IMR-90 (cell line): Measurements from ENCODE around the gene NR6A1. TPM values are rescaled to one million over a fixed set of nuclear protein-coding genes. Genes with fewer than 3 reads are reported as not detected.

Experiments used
- ATAC-seq: fragments of 200-7000 bp; cut with Tn5 transposase; 2 replicates; pipeline ENCODE4 v1.9.1; 2020; ENCODE audit warnings: low read depth, mild to moderate bottlenecking, moderate library complexity
- BruUV-seq: library from RNA; stranded (reverse); fragments of 400-500 nt; replicated peaks from 2 replicates; lab custom pipeline; 2021; lab: Mats Ljungman, UMichigan
- CTCF ChIA-PET: fragments of 300-600 bp; formaldehyde crosslinking; extraction: SDS; loops from one replicate; lab custom pipeline; 2021; ENCODE audit warnings: antibody characterized with exemption; lab: Yijun Ruan, JAX
- POLR2A ChIA-PET: fragments of 300-600 bp; sonication (Branson Sonifier 250); formaldehyde crosslinking; loops from one replicate; lab custom pipeline; 2022; ENCODE audit warnings: antibody characterized with exemption; ENCODE audit not compliant: unreplicated experiment; lab: Charles Lee
- DNase-seq: peaks from one replicate; pipeline ENCODE4 v3.0.0; 2013
- H2AFZ ChIP-seq: replicated peaks from 2 replicates; pipeline ENCODE3; 2013; ENCODE audit warnings: low read length, mild to moderate bottlenecking; ENCODE audit not compliant: poor library complexity
- H2AK5ac ChIP-seq: 2 replicates; pipeline ENCODE4 v1.6.1; 2013; ENCODE audit warnings: low read depth, low read length, inconsistent platforms
- H2AK9ac ChIP-seq: replicated peaks from 2 replicates; pipeline ENCODE3; 2013; ENCODE audit warnings: mild to moderate bottlenecking, low read depth, low read length, moderate library complexity; ENCODE audit not compliant: poor library complexity
- H2BK120ac ChIP-seq: 2 replicates; pipeline ENCODE4 v1.6.1; 2013; ENCODE audit warnings: low read depth, low read length, inconsistent platforms
- H2BK15ac ChIP-seq: 3 replicates; pipeline ENCODE4 v1.6.1; 2013; ENCODE audit warnings: low read depth, low read length, inconsistent platforms
- H2BK20ac ChIP-seq: 2 replicates; pipeline ENCODE4 v1.6.1; 2013; ENCODE audit warnings: low read depth, mild to moderate bottlenecking, inconsistent platforms, low read length, moderate library complexity
- H2BK5ac ChIP-seq: 2 replicates; pipeline ENCODE4 v1.6.1; 2013; ENCODE audit warnings: mild to moderate bottlenecking, low read depth, low read length, inconsistent platforms; ENCODE audit not compliant: poor library complexity, severe bottlenecking
- H3K14ac ChIP-seq: replicated peaks from 2 replicates; pipeline ENCODE4 v1.6.1; 2013; ENCODE audit warnings: low read depth, low read length, inconsistent platforms
- H3K18ac ChIP-seq: 2 replicates; pipeline ENCODE4 v1.6.1; 2013; ENCODE audit warnings: low read depth, low read length, control low read depth
- H3K23ac ChIP-seq: 2 replicates; pipeline ENCODE4 v1.6.1; 2013; ENCODE audit warnings: low read depth, low read length, inconsistent platforms
- H3K27ac ChIP-seq: 2 replicates; pipeline ENCODE4 v1.5.1; 2013; ENCODE audit warnings: mild to moderate bottlenecking, control low read depth, low read length; ENCODE audit not compliant: insufficient read depth
- H3K27me3 ChIP-seq: 2 replicates; pipeline ENCODE4 v1.6.1; 2013; ENCODE audit warnings: low read length; ENCODE audit not compliant: control insufficient read depth, insufficient read depth
- H3K36me3 ChIP-seq: 2 replicates; pipeline ENCODE4 v1.6.1; 2013; ENCODE audit warnings: low read length, mixed read lengths; ENCODE audit not compliant: control insufficient read depth, insufficient read depth
- H3K4ac ChIP-seq: 2 replicates; pipeline ENCODE4 v1.6.1; 2013; ENCODE audit warnings: low read depth, low read length, inconsistent platforms
- H3K4me1 ChIP-seq: 2 replicates; pipeline ENCODE4 v1.6.1; 2013; ENCODE audit warnings: low read length, mixed read lengths; ENCODE audit not compliant: control insufficient read depth, insufficient read depth
- H3K4me2 ChIP-seq: 2 replicates; pipeline ENCODE4 v1.6.1; 2013; ENCODE audit warnings: low read depth, mild to moderate bottlenecking, control low read depth, low read length, moderate library complexity
- H3K4me3 ChIP-seq: 2 replicates; pipeline ENCODE4 v1.5.1; 2013; ENCODE audit warnings: low read depth, mild to moderate bottlenecking, control low read depth, low read length, moderate library complexity; ENCODE audit not compliant: insufficient read depth
- H3K56ac ChIP-seq: 2 replicates; pipeline ENCODE4 v1.6.1; 2013; ENCODE audit warnings: low read length, inconsistent platforms; ENCODE audit not compliant: insufficient read depth; ENCODE audit errors: extremely low read depth
- H3K79me1 ChIP-seq, 2 experiments: 2 replicates each; pipeline ENCODE4 v1.6.1; 2013; ENCODE audit warnings: low read length in 2 of 2, inconsistent platforms in 1 of 2, low read depth in 1 of 2
- H3K9ac ChIP-seq: 2 replicates; pipeline ENCODE4 v1.6.1; 2013; ENCODE audit warnings: low read depth, low read length, control low read depth
- H3K9me1 ChIP-seq: 2 replicates; pipeline ENCODE4 v1.6.1; 2013; ENCODE audit warnings: low read length, inconsistent platforms; ENCODE audit not compliant: insufficient read depth
- H3K9me3 ChIP-seq: 2 replicates; pipeline ENCODE4 v1.6.1; 2013; ENCODE audit warnings: low read length; ENCODE audit not compliant: control insufficient read depth, insufficient read depth
- H4K20me1 ChIP-seq: 2 replicates; pipeline ENCODE4 v1.6.1; 2013; ENCODE audit warnings: low read length, inconsistent platforms; ENCODE audit not compliant: insufficient read depth
- H4K5ac ChIP-seq: 2 replicates; pipeline ENCODE4 v1.6.1; 2013; ENCODE audit warnings: mild to moderate bottlenecking, low read depth, low read length, control low read depth
- H4K8ac ChIP-seq, 2 experiments: 2 replicates each; pipeline ENCODE4 v1.6.1; 2013; ENCODE audit warnings: low read depth in 2 of 2, low read length in 2 of 2, control low read depth in 1 of 2, inconsistent platforms in 1 of 2
- H4K91ac ChIP-seq: 2 replicates; pipeline ENCODE4 v1.6.1; 2013; ENCODE audit warnings: low read depth, low read length, inconsistent platforms; ENCODE audit not compliant: insufficient read depth
- CEBPB ChIP-seq: IDR thresholded peaks from 2 replicates; pipeline ENCODE4 v1.6.1; 2012; ENCODE audit warnings: low read depth, low read length, improper control_type of control experiment
- NFE2L2 ChIP-seq: fragments of 150-350 bp; IDR thresholded peaks from 2 replicates; pipeline ENCODE4 v1.6.1; 2016; ENCODE audit warnings: low read depth, mild to moderate bottlenecking, low read length
- WGBS, 2 experiments: methylation state at CpG; one replicate each; pipeline versions ENCODE4 v1.1.5 to v1.1.7; 2013; ENCODE audit warnings: missing lambda C conversion rate in 2 of 2; ENCODE audit not compliant: insufficient read length in 1 of 2; ENCODE audit errors: extremely low coverage in 2 of 2; 5-methylcytosine and 5-hydroxymethylcytosine counted together
- dilution Hi-C: fragments of 300-500 bp; cut with HindIII; formaldehyde crosslinking; loops from one replicate; pipeline ENCODE4 v1.14.3; 2018; ENCODE audit warnings: low sequenced_read_pairs; ENCODE audit not compliant: unreplicated experiment
- in situ Hi-C: fragments of 300-500 bp; cut with MboI; formaldehyde crosslinking; loops from 3 replicates; pipeline ENCODE4 v1.14.3; 2019; ENCODE audit warnings: low sequenced_read_pairs, inconsistent platforms, mixed read lengths
- intact Hi-C: fragments of 100-400 bp; cut with micrococcal nuclease; formaldehyde crosslinking; loops from 2 replicates; pipeline ENCODE4 v1.10.0; 2022
- polyA plus RNA-seq, 3 experiments: library from polyadenylated mRNA; depleted of rRNA; stranded (reverse); fragments of >200 nt; gene quantifications; 2 replicates each; pipeline ENCODE4 v1.2.3, GENCODE V29; 2012; ENCODE audit warnings: low replicate concordance in 1 of 3
- total RNA-seq: library from RNA; depleted of rRNA; stranded (reverse); fragments of >200 nt; gene quantifications from 2 replicates; pipeline ENCODE4 v1.2.3, GENCODE V29; 2012

NR6A1 gene
- total and polyA plus RNA-seq, 2 of the 4 experiments (the other 2 are of a cell fraction): 0.14 to 0.36 TPM

- WGBS, 2 experiments: 31% methylated on average over 2 of the region's 2 CpGs; no CpG with 5 or more reads in 1 of the 2 experiments
- ATAC-seq: no peak
- dilution Hi-C loops: no loop called here
Measured at GRCh38 chr9:124784509-124784908, 13.4 kb upstream of the NR6A1 start.

More at GRCh38 chr9:124784509-124784908, 13.4 kb upstream of the NR6A1 start:
- Histone ChIP-seq H3K9me1 (0 out of 2 replicates have a peak, but pooled peaks cover 4% of the 10 kb centered on the region), H3K56ac (no peak overlapping the region), H2BK5ac (no peak overlapping the region), H3K27me3 (no peaks in the 10 kb centered on the region), H2BK20ac (no peak overlapping the region), H3K14ac (no peak overlapping the region), H3K4ac (no peak overlapping the region), H3K4me1 (peaks cover 12% of the 10 kb centered on the region), H3K36me3 (peaks cover 6% of the 10 kb centered on the region; the same call in 1 of the 2 replicates), H4K5ac (no peak overlapping the region), H2BK15ac (no peak overlapping the region), H3K4me2 (no peak overlapping the region), H2AK5ac (no peak overlapping the region), H2AK9ac (no peak overlapping the region), H3K9me3 (no peaks in the 10 kb centered on the region), H3K18ac (no peak overlapping the region), H4K91ac (no peak overlapping the region), H2AFZ (no peak overlapping the region), H3K79me1 (no peaks in the 10 kb centered on the region), H3K4me3 (no peak overlapping the region), H3K27ac (no peak overlapping the region), H4K8ac (no peak overlapping the region), H4K20me1 (no peaks in the 10 kb centered on the region), H3K23ac (no peak overlapping the region), H3K9ac (no peak overlapping the region), H2BK120ac (no peak overlapping the region)
- ChIA-PET POLR2A (no interaction called here), CTCF (no interaction called here)
- DNase-seq: no peak
- in situ Hi-C loops (no loop called here), intact Hi-C loops (no loop called here)
- BruUV-seq: no TSS peak
- TF ChIP-seq CEBPB (peak; percentile 78), NFE2L2 (no peak)
